Adrenal gland (tissue), 5 donors: ENCODE results near the gene CACNA1B.
"Not testable (repeated sequence)": the region's sequence is repeated elsewhere in the genome, so short reads cannot be mapped to it uniquely, and the experiment has no call there.

Experiments
- CTCF ChIP-seq, 6 experiments: fragments of 450-650 bp in 4 of 6; fragments of 200-600 bp in 2 of 6; sonication (generic) in 1 of 6; IDR thresholded peaks; 1 replicate in 5 of 6; 2 replicates in 1 of 6; pipeline versions ENCODE4 v1.5.1 to v1.8.0; 2016 to 2021; ENCODE audit warnings: antibody characterized with exemption in 6 of 6, mild to moderate bottlenecking in 2 of 6, moderate library complexity in 1 of 6
- POLR2A ChIP-seq, 2 donors: fragments of 450-650 bp; IDR thresholded peaks; one replicate each; pipeline ENCODE4 v1.6.1; 2017; ENCODE audit warnings: antibody characterized with exemption in 2 of 2, mild to moderate bottlenecking in 2 of 2, moderate library complexity in 1 of 2
- donor health status: DM: no; HTN: no; CAD: no.

DNA sequence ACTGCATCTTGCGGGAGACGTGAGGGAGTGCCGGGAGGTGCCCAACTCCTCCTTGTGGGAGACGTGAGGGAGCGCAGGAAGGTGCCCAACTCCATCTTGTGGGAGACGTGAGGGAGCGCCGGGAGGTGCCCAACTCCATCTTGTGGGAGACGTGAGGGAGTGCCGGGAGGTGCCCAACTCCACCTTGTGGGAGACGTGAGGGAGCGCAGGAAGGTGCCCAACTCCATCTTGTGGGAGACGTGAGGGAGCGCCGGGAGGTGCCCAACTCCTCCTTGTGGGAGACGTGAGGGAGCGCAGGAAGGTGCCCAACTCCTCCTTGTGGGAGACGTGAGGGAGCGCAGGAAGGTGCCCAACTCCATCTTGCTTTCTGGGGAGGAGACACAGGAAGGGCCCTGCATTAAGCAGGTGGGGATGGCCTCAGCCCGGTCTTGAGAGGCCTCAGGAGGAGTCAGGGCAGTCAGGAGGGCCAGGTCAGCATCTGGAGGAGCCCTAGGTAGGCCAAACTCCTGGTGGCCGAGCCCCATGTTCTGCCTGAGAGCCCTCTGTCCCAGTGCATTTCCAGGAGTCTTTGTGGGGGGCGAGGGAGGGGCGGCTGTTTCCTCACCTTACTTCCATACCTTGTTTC, 236.2 kb downstream of the CACNA1B start:
- TF ChIP-seq CTCF, POLR2A (IDR thresholded peaks at IDR 0.05): not testable (repeated sequence)
